ENCODE measurements around the gene NPM1.
"Not testable (repeated sequence)": the region's sequence is repeated elsewhere in the genome, so short reads cannot be mapped to it uniquely, and the experiment has no call there.

The NPM1 gene

GRCh38 chr5:171386006-171386671 lies 1.5 kb upstream of the NPM1 start:
- DNase-seq = no peak

- no peak for DNase-seq
These were observed 746 bp upstream of the NPM1 start for GRCh38 chr5:171386861-171387344.

GRCh38 chr5:171387970-171388815 lies 544 bp downstream of the NPM1 start:
- DNase-seq = peak; percentile 60

GRCh38 chr5:171388816-171389168 lies 1.1 kb downstream of the NPM1 start:
- no peak for DNase-seq

GRCh38 chr5:171390883-171391677 lies 3.4 kb downstream of the NPM1 start:
- DNase-seq = no peak

GRCh38 chr5:171391996-171392577 lies 4.4 kb downstream of the NPM1 start:
- DNase-seq = no peak

- no peak for DNase-seq
These were observed 5.0 kb downstream of the NPM1 start for GRCh38 chr5:171392585-171393159.

GRCh38 chr5:171395042-171395441 lies 7.4 kb downstream of the NPM1 start:
- no peak for DNase-seq

- not testable (repeated sequence) for DNase-seq
These were observed 8.9 kb downstream of the NPM1 start for GRCh38 chr5:171396583-171396982.

- no peak for DNase-seq
These were observed 9.5 kb downstream of the NPM1 start for GRCh38 chr5:171397190-171397589.

- DNase-seq = no peak
These were observed 9.9 kb downstream of the NPM1 start for GRCh38 chr5:171397599-171397998.

- DNase-seq = not testable (repeated sequence)
These were observed 11.0 kb downstream of the NPM1 start for GRCh38 chr5:171398660-171399059.

GRCh38 chr5:171400169-171400568 lies 12.5 kb downstream of the NPM1 start:
- no peak for DNase-seq

GRCh38 chr5:171401167-171401947 lies 13.7 kb downstream of the NPM1 start:
- no peak for DNase-seq

- DNase-seq = not testable (repeated sequence)
These were observed 15.1 kb downstream of the NPM1 start for GRCh38 chr5:171402751-171403150.

- DNase-seq = no peak
These were observed 18.0 kb downstream of the NPM1 start for GRCh38 chr5:171405615-171406014.

- no peak for DNase-seq
These were observed 19.6 kb downstream of the NPM1 start for GRCh38 chr5:171407234-171407633.

- no peak for DNase-seq
These were observed 21.8 kb downstream of the NPM1 start for GRCh38 chr5:171409164-171410136.

GRCh38 chr5:171410181-171410580 lies 22.5 kb downstream of the NPM1 start:
- no peak for DNase-seq

GRCh38 chr5:171412186-171412585 lies 24.5 kb downstream of the NPM1 start:
- DNase-seq = no peak

Data from GOT3 (cell line).